ENCODE measurements around the gene IL12RB2.

Gene IL12RB2

GRCh38 chr1:67434491-67434890, 126.8 kb downstream of the IL12RB2 start:
- TF ChIP-seq GLIS3 (CRISPR knock-in tag; IDR thresholded peaks at IDR 0.05) (no peak), ZNF8 (CRISPR knock-in tag; IDR thresholded peaks at IDR 0.05) (0 out of 2 replicates have a peak, but pooled peaks have one; percentile 9), CSRNP3 (CRISPR knock-in tag; IDR thresholded peaks at IDR 0.05) (no peak)
- ATAC-seq = no peak

- ATAC-seq = no peak
- TF ChIP-seq BACH2 (CRISPR knock-in tag; IDR thresholded peaks at IDR 0.05; ENCODE audit: borderline replicate concordance) = no peak
- no peak for TF ChIP-seq ZNF70 (CRISPR knock-in tag; IDR thresholded peaks at IDR 0.05)
- no peak for TF ChIP-seq ZFP3 (CRISPR knock-in tag; IDR thresholded peaks at IDR 0.05)
- TF ChIP-seq CREB5 (CRISPR knock-in tag; IDR thresholded peaks at IDR 0.05; ENCODE audit: low read depth) = no peak
- no peak for TF ChIP-seq TOX (CRISPR knock-in tag; IDR thresholded peaks at IDR 0.05; ENCODE audit: borderline replicate concordance)
- no peak for TF ChIP-seq ARNTL (CRISPR knock-in tag; IDR thresholded peaks at IDR 0.05; ENCODE audit: borderline replicate concordance, low read depth)
- no peak for TF ChIP-seq ISL1 (CRISPR knock-in tag; IDR thresholded peaks at IDR 0.05)
- no peak for TF ChIP-seq TCF4 (CRISPR knock-in tag; IDR thresholded peaks at IDR 0.05; ENCODE audit: borderline replicate concordance)
- TF ChIP-seq TSHZ2 (CRISPR knock-in tag; IDR thresholded peaks at IDR 0.05) = no peak
- TF ChIP-seq PATZ1 (CRISPR knock-in tag; IDR thresholded peaks at IDR 0.05; ENCODE audit: borderline replicate concordance) = no peak
- TF ChIP-seq ESRRG (CRISPR knock-in tag; IDR thresholded peaks at IDR 0.05) = no peak
Measured at GRCh38 chr1:67436511-67437055, 128.9 kb downstream of the IL12RB2 start.

- no peak for ATAC-seq
- TF ChIP-seq TCF4 (CRISPR knock-in tag; IDR thresholded peaks at IDR 0.05; ENCODE audit: borderline replicate concordance) (no peak), OSR1 (CRISPR knock-in tag; IDR thresholded peaks at IDR 0.05) (no peak), TOX (CRISPR knock-in tag; IDR thresholded peaks at IDR 0.05; ENCODE audit: borderline replicate concordance) (no peak), RARB (CRISPR knock-in tag; IDR thresholded peaks at IDR 0.05) (no peak)
Measured at GRCh38 chr1:67437961-67438360, 130.3 kb downstream of the IL12RB2 start.

- TF ChIP-seq PPARA (CRISPR knock-in tag; IDR thresholded peaks at IDR 0.05; ENCODE audit: borderline replicate concordance) (no peak), CSRNP3 (CRISPR knock-in tag; IDR thresholded peaks at IDR 0.05) (no peak), ZNF70 (CRISPR knock-in tag; IDR thresholded peaks at IDR 0.05) (no peak), PATZ1 (CRISPR knock-in tag; IDR thresholded peaks at IDR 0.05; ENCODE audit: borderline replicate concordance) (no peak), ESRRG (CRISPR knock-in tag; IDR thresholded peaks at IDR 0.05) (no peak), ISL1 (CRISPR knock-in tag; IDR thresholded peaks at IDR 0.05) (no peak), ZFP30 (CRISPR knock-in tag; IDR thresholded peaks at IDR 0.05) (no peak), BACH2 (CRISPR knock-in tag; IDR thresholded peaks at IDR 0.05; ENCODE audit: borderline replicate concordance) (no peak), ZNF8 (CRISPR knock-in tag; IDR thresholded peaks at IDR 0.05) (no peak), ZFP3 (CRISPR knock-in tag; IDR thresholded peaks at IDR 0.05) (no peak), CSDC2 (CRISPR knock-in tag; IDR thresholded peaks at IDR 0.05) (no peak), TCF4 (CRISPR knock-in tag; IDR thresholded peaks at IDR 0.05; ENCODE audit: borderline replicate concordance) (no peak), ARNTL (CRISPR knock-in tag; IDR thresholded peaks at IDR 0.05; ENCODE audit: borderline replicate concordance, low read depth) (no peak), ZC3H10 (CRISPR knock-in tag; IDR thresholded peaks at IDR 0.05) (no peak), RARB (CRISPR knock-in tag; IDR thresholded peaks at IDR 0.05) (no peak)
- peak; percentile 75 for ATAC-seq
Measured at GRCh38 chr1:67439277-67440029, 131.8 kb downstream of the IL12RB2 start.

All from SK-N-SH treated with all-trans-retinoic acid at 6 μM for 48 hours (cell line).